Measurements from ENCODE around the gene WDR27.

The WDR27 gene

GRCh38 chr6:169425628-169426370 is 276.0 kb downstream of the WDR27 start:
- no peak for DNase-seq (ENCODE audit: low spot score)
- TF ChIP-seq CTCF (IDR thresholded peaks at IDR 0.05): no peak
- H3K27ac ChIP-seq: no peak overlapping the region
- no peak overlapping the region for H3K4me3 ChIP-seq

- H3K27ac ChIP-seq: no peak overlapping the region
- no peak overlapping the region for H3K4me3 ChIP-seq
- no peak for TF ChIP-seq CTCF (IDR thresholded peaks at IDR 0.05)
- no peak for DNase-seq (ENCODE audit: low spot score)
Measured at GRCh38 chr6:169424821-169425240, 277.0 kb downstream of the WDR27 start.

- Histone ChIP-seq H3K27ac (no peak overlapping the region), H3K4me3 (no peak overlapping the region)
- TF ChIP-seq CTCF (IDR thresholded peaks at IDR 0.05): no peak
- no peak for DNase-seq (ENCODE audit: low spot score)
Measured at GRCh38 chr6:169424149-169424804, 277.6 kb downstream of the WDR27 start.

- no peak for DNase-seq (ENCODE audit: low spot score)
- no peak for TF ChIP-seq CTCF (IDR thresholded peaks at IDR 0.05)
- H3K27ac ChIP-seq: no peak overlapping the region
- no peak overlapping the region for H3K4me3 ChIP-seq
Measured at GRCh38 chr6:169421586-169422264, 280.1 kb downstream of the WDR27 start.

- no peak for DNase-seq (ENCODE audit: low spot score)
- peak; percentile 18 for TF ChIP-seq CTCF (IDR thresholded peaks at IDR 0.05)
- H3K4me3 ChIP-seq: no peak overlapping the region
- H3K27ac ChIP-seq: no peak overlapping the region
Measured at GRCh38 chr6:169420912-169421543, 280.8 kb downstream of the WDR27 start.

GRCh38 chr6:169417101-169417500 is 284.7 kb downstream of the WDR27 start:
- no peak for DNase-seq (ENCODE audit: low spot score)
- no peak for TF ChIP-seq CTCF (IDR thresholded peaks at IDR 0.05)
- H3K4me3 ChIP-seq: no peak overlapping the region
- no peak overlapping the region for H3K27ac ChIP-seq
